B cell (primary cell): Measurements from ENCODE around the gene IKZF2. TPM values are rescaled to one million over a fixed set of nuclear protein-coding genes. Genes with fewer than 3 reads are reported as not detected.

Experiments
- ATAC-seq: fragments of 200-7000 bp; cut with Tn5 transposase; one replicate; pipeline ENCODE4 v1.10.0; 2021; ENCODE audit warnings: low read depth, mild to moderate bottlenecking, moderate number of reproducible peaks, moderate library complexity
- CTCF ChIA-PET: fragments of 350-600 bp; sonication (Branson Sonifier 250); formaldehyde crosslinking; loops from one replicate; lab custom pipeline; 2021; ENCODE audit warnings: antibody characterized with exemption, inconsistent platforms; lab: Charles Lee
- POLR2A ChIA-PET: fragments of 350-600 bp; sonication (Branson Sonifier 250); formaldehyde crosslinking; loops from one replicate; lab custom pipeline; 2021; ENCODE audit warnings: antibody characterized with exemption; lab: Charles Lee
- DNase-seq: peaks from one replicate; pipeline ENCODE4 v3.0.0; 2013
- H2AFZ ChIP-seq: 2 replicates; pipeline ENCODE4 v1.6.1; 2012; ENCODE audit warnings: mild to moderate bottlenecking, low read depth, low read length; ENCODE audit not compliant: insufficient read depth, poor library complexity, severe bottlenecking
- H3K27ac ChIP-seq, 2 donors: 1 replicate in 1 of 2; 2 replicates in 1 of 2; pipeline ENCODE4 v1.5.1; 2012 to 2013; ENCODE audit warnings: low read length in 2 of 2, mild to moderate bottlenecking in 2 of 2, moderate library complexity in 1 of 2
- H3K27me3 ChIP-seq, 4 experiments: fragments of 200-600 bp in 1 of 4; sonication (generic) in 1 of 4; replicated peaks in 1 of 4; 1 replicate in 2 of 4; 2 replicates in 2 of 4; pipeline versions ENCODE4 v1.6.1 to v1.7.0; 2013 to 2016; ENCODE audit warnings: low read length in 3 of 4, mild to moderate bottlenecking in 2 of 4, mixed read lengths in 1 of 4, moderate library complexity in 1 of 4; ENCODE audit not compliant: insufficient read depth in 4 of 4, control insufficient read depth in 3 of 4; ENCODE audit errors: control extremely low read depth in 1 of 4
- H3K36me3 ChIP-seq, 2 experiments: replicated peaks in 1 of 2; 1 replicate in 1 of 2; 2 replicates in 1 of 2; pipeline versions ENCODE4 v1.6.1 to v1.7.1; 2013; ENCODE audit warnings: low read length in 1 of 2; ENCODE audit not compliant: insufficient read depth in 2 of 2, control insufficient read depth in 1 of 2; ENCODE audit errors: control extremely low read depth in 1 of 2, extremely low read depth in 1 of 2
- H3K4me1 ChIP-seq, 2 donors: fragments of 200-600 bp in 1 of 2; sonication (generic) in 1 of 2; 1 replicate in 1 of 2; 2 replicates in 1 of 2; pipeline versions ENCODE4 v1.5.1 to v1.6.1; 2013 to 2017; ENCODE audit warnings: low read length in 2 of 2; ENCODE audit not compliant: control insufficient read depth in 2 of 2, insufficient read depth in 2 of 2
- H3K4me2 ChIP-seq: replicated peaks from 2 replicates; pipeline ENCODE3; 2012; ENCODE audit warnings: mild to moderate bottlenecking, low read depth, low read length; ENCODE audit not compliant: poor library complexity, severe bottlenecking
- H3K4me3 ChIP-seq, 5 experiments: fragments of 200-600 bp in 1 of 5; sonication (generic) in 1 of 5; 1 replicate in 3 of 5; 2 replicates in 2 of 5; pipeline versions ENCODE4 v1.5.1 to v1.7.0; 2011 to 2016; ENCODE audit warnings: low read length in 4 of 5, mild to moderate bottlenecking in 4 of 5, low read depth in 2 of 5, control low read depth in 1 of 5, moderate library complexity in 1 of 5; ENCODE audit not compliant: insufficient read depth in 1 of 5; ENCODE audit errors: control extremely low read depth in 1 of 5, extremely low read depth in 1 of 5
- H3K79me2 ChIP-seq: fragments of 200-600 bp; sonication (generic); one replicate; pipeline ENCODE4 v1.6.0; 2016; ENCODE audit warnings: low read length; ENCODE audit not compliant: control insufficient read depth, insufficient read depth
- H3K9ac ChIP-seq: fragments of 200-600 bp; sonication (generic); 2 replicates; pipeline ENCODE4 v1.6.1; 2017; ENCODE audit warnings: mild to moderate bottlenecking, low read length, moderate library complexity
- H3K9me3 ChIP-seq, 3 donors: one replicate each; pipeline versions ENCODE4 v1.6.1 to v1.7.1; 2013; ENCODE audit warnings: low read length in 2 of 3; ENCODE audit not compliant: control insufficient read depth in 2 of 3, insufficient read depth in 1 of 3; ENCODE audit errors: control extremely low read depth in 1 of 3
- H4K20me1 ChIP-seq: 2 replicates; pipeline ENCODE4 v1.6.0; 2012; ENCODE audit warnings: mild to moderate bottlenecking, low read length; ENCODE audit not compliant: insufficient read depth, control insufficient read depth, poor library complexity, severe bottlenecking
- H3K27ac Mint-ChIP-seq: one replicate; pipeline ENCODE4 v1.8.0; 2021; ENCODE audit warnings: mixed read lengths
- H3K27me3 Mint-ChIP-seq: one replicate; pipeline ENCODE4 v1.8.0; 2021; ENCODE audit warnings: mixed read lengths
- H3K4me1 Mint-ChIP-seq: one replicate; pipeline ENCODE4 v1.8.0; 2021; ENCODE audit warnings: mixed read lengths
- H3K4me3 Mint-ChIP-seq: one replicate; pipeline ENCODE4 v1.8.0; 2021; ENCODE audit warnings: mixed read lengths
- H3K9me3 Mint-ChIP-seq: one replicate; pipeline ENCODE4 v1.8.0; 2022; ENCODE audit warnings: mixed read lengths; ENCODE audit not compliant: insufficient read depth
- CTCF ChIP-seq: fragments of 200-600 bp; IDR thresholded peaks from one replicate; pipeline ENCODE4 v1.8.0; 2022; ENCODE audit warnings: antibody characterized with exemption, mild to moderate bottlenecking
- EZH2 ChIP-seq: IDR thresholded peaks from 2 replicates; pipeline ENCODE4 v1.6.1; 2012; ENCODE audit warnings: borderline replicate concordance, low read depth, mild to moderate bottlenecking, moderate library complexity, low read length; ENCODE audit not compliant: insufficient read depth, poor library complexity, severe bottlenecking
- WGBS: methylation state at CpG from one replicate; pipeline ENCODE4 v1.1.5; 2013; ENCODE audit warnings: missing lambda C conversion rate; ENCODE audit not compliant: insufficient coverage; 5-methylcytosine and 5-hydroxymethylcytosine counted together
- intact Hi-C: fragments of 100-400 bp; cut with micrococcal nuclease; formaldehyde crosslinking; loops from one replicate; pipeline ENCODE4 v1.10.0; 2022
- polyA plus RNA-seq: library from polyadenylated mRNA; depleted of rRNA; stranded (reverse); fragments of >200 nt; gene quantifications from 2 replicates; pipeline ENCODE4 v1.2.3, GENCODE V29; 2012
- total RNA-seq, 2 donors: library from RNA; stranded (reverse); fragments of 120-200 nt in 1 of 2; gene quantifications; 1 replicate in 1 of 2; 2 replicates in 1 of 2; pipeline versions ENCODE4 v1.2.3 to v1.2.4, GENCODE V29; 2013 to 2022

The IKZF2 gene
- total and polyA plus RNA-seq, 2 donors (not counting 1 experiment from before 2014, with no cell fraction given) = 2.5 to 49.3 TPM

- Histone ChIP-seq H3K4me1 (no peaks in the 10 kb centered on the region), H3K36me3 (no peaks in the 10 kb centered on the region), H3K4me2 (no peak overlapping the region), H4K20me1 (no peaks in the 10 kb centered on the region), H3K27me3 (no peaks in the 10 kb centered on the region), H3K4me3 (no peak overlapping the region), H3K79me2 (no peaks in the 10 kb centered on the region), H3K9me3 (no peaks in the 10 kb centered on the region), H2AFZ (no peak overlapping the region), H3K27ac (no peak overlapping the region), H3K9ac (no peak overlapping the region)
- no peak overlapping the region for H3K4me3 Mint-ChIP-seq
- 100% methylated on average over 1 of the region's 2 CpGs for WGBS
- H3K27ac Mint-ChIP-seq = no peak overlapping the region
- DNase-seq (no peak), ATAC-seq (no peak)
- H3K9me3 Mint-ChIP-seq = no peaks in the 10 kb centered on the region
- H3K4me1 Mint-ChIP-seq = peaks cover 6% of the 10 kb centered on the region
- POLR2A ChIA-PET = no interaction called here
- CTCF ChIA-PET = no interaction called here
- no peaks in the 10 kb centered on the region for H3K27me3 Mint-ChIP-seq
- TF ChIP-seq EZH2 (no peak), CTCF (no peak)
- intact Hi-C loops = no loop called here
These were observed 191.1 kb downstream of the IKZF2 start for GRCh38 chr2:212960336-212960735.

- no peaks in the 10 kb centered on the region for H3K4me1 ChIP-seq
- no peaks in the 10 kb centered on the region for H3K9me3 ChIP-seq
- DNase-seq (no peak), ATAC-seq (no peak)
- Mint-ChIP-seq H3K9me3 (no peaks in the 10 kb centered on the region), H3K4me3 (no peak overlapping the region), H3K27me3 (no peaks in the 10 kb centered on the region), H3K27ac (no peak overlapping the region), H3K4me1 (peaks cover 6% of the 10 kb centered on the region)
- H2AFZ ChIP-seq = no peak overlapping the region
- POLR2A ChIA-PET = no interaction called here
- no peaks in the 10 kb centered on the region for H4K20me1 ChIP-seq
- no peak overlapping the region for H3K9ac ChIP-seq
- no peaks in the 10 kb centered on the region for H3K27me3 ChIP-seq
- H3K79me2 ChIP-seq = no peaks in the 10 kb centered on the region
- intact Hi-C loops = no loop called here
- no CpG with 5 or more reads among the region's 1 CpG for WGBS
- H3K36me3 ChIP-seq = no peaks in the 10 kb centered on the region
- CTCF ChIA-PET = no interaction called here
- TF ChIP-seq EZH2 (no peak), CTCF (no peak)
- H3K4me2 ChIP-seq = no peak overlapping the region
- no peak overlapping the region for H3K4me3 ChIP-seq
- no peak overlapping the region for H3K27ac ChIP-seq
These were observed 191.8 kb downstream of the IKZF2 start for GRCh38 chr2:212959471-212960117.
